ENCODE results near the gene CD53.

CD53 gene

GRCh38 chr1:110875216-110875731 is 2.3 kb downstream of the CD53 start:
- DNase-seq: no peak

DNA sequence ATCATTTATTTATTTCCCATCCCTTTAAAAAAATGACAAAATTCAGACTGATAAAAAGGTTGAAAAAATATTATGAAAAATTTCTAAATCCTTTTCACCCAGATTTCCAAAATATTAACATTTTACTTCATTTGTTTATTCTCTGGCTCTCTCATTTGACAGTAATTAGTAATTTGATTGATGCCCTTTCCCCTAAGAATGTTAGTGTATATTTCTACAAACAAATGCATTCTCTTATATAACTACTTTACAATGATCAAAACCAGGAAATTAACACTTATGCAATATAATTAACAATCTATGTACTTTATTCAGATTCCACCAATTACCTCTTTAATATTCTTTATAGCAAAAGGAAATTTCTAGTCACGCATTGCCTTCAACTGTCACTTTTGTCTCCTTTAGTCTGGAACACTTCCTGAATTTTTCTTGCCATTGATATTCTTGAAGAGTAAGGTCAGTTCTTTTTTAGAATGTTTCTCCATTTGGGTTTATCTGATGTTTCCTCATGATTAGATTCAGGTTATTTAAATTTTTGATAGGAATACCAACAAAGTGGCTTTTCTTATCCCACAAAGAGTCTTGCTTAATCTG is 3.9 kb downstream of the CD53 start:
- no peak for DNase-seq

- DNase-seq: no peak
Observed at GRCh38 chr1:110877364-110877763, 4.4 kb downstream of the CD53 start.

- DNase-seq: no peak
Observed at GRCh38 chr1:110877776-110878175, 4.8 kb downstream of the CD53 start.

DNA sequence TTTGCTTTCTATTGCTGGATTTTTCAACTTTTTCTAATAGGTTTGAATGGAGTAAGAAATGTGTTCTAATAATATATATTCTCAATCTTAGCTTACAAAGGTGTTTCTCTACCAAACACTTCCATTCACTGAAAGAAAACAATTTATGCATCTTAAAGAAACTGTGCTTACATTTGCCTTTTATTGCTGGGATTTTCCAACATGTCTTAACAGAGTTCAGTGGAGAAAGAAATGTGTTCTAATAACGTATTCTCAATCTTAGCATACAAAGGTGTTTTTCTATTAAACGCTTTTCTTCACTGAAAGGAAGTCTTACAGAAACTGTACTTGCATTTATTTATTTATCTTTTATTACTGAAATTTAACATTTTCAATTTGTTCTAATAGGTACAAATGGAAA is 5.6 kb downstream of the CD53 start:
- DNase-seq: no peak

DNA sequence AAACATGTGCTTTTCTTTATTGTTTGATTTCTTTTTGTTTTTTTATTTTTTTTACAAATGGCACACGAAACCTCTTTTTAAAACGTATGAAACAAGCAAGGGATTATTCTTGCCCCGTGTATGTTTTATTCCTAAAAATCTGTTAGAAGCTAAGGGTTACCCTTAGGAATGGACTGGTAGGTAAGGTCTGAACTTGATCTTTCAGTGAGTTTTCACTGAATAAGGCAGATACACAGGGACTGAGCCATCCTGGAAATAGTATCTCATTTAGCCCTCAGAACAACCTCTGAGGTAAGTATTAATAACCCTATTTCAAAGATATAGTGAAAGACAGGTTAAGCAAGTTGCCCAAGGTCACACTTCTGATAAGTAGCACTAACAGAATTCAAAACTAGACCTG is 6.0 kb downstream of the CD53 start:
- no peak for DNase-seq

- DNase-seq: no peak
Observed at GRCh38 chr1:110879758-110880606, 7.0 kb downstream of the CD53 start.

DNA sequence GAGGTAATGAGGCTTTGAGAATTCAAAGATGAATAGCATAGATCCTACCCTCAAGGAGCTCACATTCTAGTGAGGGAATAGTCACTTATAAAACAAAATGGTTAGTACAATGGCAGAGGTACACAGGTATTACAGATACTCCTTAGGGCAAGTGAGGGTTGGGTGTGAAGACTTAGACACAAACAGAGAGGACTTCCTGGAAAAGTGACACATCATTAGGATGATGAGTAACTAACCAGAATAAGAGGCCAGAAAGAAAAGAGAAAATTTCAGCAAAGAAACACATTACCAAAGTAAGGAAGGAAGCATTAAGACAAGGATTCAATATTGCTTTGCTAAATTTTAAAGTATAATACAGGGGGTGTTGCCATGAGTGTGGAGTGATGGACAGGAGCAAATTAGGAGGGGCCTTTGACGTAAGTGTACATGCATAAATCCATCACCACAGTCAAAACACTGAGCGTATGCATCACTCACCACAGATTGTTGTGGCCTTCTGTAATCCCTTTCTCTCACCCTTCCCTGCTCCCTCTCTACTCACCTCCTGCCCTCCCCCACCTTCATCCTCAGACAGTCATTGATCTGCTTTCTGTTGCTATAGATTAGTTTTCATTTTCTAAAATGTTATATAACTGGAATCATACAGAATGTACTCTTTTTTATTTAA is 7.9 kb downstream of the CD53 start:
- DNase-seq: no peak

- no peak for DNase-seq
Observed at GRCh38 chr1:110888049-110888448, 15.1 kb downstream of the CD53 start.

GRCh38 chr1:110888641-110889040 is 15.7 kb downstream of the CD53 start:
- no peak for DNase-seq

DNA sequence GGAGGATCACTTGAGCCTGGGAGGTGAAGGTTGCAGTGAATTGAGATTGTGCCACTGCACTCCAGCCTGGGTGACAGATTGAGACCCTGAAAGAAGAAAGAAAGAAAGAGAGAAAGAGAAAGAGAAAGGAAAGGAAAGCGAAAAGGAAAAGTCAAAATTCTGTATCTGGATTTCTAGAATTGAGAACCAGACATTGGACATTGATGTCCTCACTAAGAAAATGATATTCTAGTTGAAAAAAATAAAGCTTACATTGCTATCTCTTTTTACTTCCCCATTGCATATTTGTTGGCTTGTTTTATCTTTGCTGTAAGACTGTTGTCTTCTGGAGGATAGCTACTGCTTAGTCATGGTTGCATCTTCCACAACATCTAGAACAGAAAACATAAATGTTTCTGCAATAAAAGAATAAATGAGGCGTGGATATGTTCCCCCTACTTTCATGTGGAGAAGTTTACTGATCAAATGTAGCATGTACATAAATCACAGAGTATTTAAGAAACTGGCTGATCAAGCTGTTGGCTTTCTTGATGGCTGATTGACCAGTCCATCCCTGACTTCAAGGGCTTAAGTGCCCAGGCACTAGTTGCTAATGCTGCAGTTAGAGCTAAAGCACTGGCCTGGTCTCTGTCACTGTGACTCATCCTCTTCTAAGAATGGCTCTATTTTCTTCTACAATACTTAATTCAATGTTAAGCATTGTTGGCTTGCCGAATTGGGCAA is 17.7 kb downstream of the CD53 start:
- DNase-seq: no peak

GRCh38 chr1:110893908-110894490 is 21.1 kb downstream of the CD53 start:
- no peak for DNase-seq

- no peak for DNase-seq
Observed at GRCh38 chr1:110896090-110896489, 23.1 kb downstream of the CD53 start.

DNA sequence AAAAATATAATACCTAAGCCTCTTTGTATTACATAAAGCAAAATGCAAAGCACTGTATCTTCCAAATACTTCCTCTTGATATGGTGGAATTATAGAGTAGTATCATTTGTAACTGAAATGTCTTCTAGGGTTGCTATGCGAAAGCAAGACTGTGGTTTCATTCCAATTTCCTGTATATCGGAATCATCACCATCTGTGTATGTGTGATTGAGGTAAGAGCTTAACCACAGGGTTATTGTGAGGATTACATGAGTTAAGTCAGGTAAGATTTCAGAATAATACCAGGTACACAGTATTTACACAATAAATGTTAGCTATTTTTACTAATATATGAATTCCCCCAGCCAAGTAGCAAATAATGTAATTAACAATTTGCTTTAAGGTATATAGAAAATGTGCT is 24.7 kb downstream of the CD53 start:
- no peak for DNase-seq

DNA sequence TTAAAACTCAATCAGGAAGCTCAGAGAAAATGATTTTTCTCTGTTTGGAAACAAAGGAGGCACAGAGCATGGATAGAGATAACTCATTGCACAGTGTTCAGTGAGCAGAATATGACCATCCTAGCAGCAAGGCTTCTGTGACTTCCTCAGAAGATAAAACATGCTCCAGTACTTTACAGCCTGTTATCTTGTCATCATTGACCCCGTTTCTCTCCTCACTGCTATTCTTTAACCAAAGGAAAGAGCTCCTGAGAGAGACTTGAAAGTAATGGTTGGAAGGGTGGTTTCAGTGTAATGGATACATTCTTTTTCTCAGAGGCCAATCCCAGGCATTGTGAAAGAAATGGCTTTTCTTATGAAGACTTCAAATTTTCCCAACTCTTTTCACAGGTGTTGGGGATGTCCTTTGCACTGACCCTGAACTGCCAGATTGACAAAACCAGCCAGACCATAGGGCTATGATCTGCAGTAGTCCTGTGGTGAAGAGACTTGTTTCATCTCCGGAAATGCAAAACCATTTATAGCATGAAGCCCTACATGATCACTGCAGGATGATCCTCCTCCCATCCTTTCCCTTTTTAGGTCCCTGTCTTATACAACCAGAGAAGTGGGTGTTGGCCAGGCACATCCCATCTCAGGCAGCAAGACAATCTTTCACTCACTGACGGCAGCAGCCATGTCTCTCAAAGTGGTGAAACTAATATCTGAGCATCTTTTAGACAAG is 25.9 kb downstream of the CD53 start:
- no peak for DNase-seq

- no peak for DNase-seq
Observed at GRCh38 chr1:110899458-110899843, 26.5 kb downstream of the CD53 start.

DNA sequence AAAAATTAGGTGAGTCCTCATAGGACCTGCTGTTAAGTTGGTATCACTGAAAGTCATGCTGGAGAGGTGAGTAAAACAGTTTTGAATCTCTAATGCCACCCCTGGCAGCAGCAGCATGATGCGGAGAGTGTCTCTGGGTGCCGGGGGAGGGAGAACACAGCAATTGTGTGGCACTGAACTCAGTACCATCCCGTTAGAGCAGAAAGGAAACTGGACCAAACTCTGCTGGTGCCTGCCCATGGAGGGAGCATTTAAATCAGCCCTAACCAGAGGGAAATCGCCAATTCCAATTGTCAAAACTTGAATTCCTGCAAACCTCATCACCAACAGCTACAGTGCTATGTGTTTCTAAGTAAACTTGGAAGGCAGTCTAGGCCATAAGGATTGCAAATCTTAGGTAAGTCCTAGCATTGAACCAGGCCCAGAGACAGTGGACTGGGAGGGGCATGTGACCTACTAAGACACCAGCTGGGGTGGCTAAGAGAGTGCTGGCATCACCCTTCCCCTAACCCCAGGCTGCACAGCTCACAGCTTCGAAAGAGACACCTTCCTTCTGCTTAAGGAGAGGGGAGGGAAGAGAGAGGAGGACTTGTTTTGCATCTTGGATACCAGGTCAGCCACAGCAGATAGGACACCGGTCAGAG is 30.0 kb downstream of the CD53 start:
- no peak for DNase-seq

GRCh38 chr1:110903853-110904500 is 31.0 kb downstream of the CD53 start:
- no peak for DNase-seq

DNA sequence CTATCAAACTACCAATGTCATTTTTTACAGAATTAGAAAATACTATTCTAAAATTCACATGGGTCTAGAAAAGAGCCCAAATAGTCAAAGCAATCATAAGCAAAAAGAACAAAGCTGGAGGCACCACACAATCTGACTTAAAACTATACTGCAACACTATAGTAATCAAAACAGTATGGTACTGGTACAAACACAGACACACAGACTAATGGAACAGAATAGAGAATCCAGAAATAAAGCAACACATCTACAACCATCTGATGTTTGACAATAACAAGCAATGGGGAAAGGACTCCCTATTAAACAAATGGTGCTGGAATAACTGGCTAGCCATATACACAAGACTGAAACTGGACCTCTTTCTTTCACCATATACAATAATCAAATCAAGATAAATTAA is 39.8 kb downstream of the CD53 start:
- DNase-seq: no peak

DNA sequence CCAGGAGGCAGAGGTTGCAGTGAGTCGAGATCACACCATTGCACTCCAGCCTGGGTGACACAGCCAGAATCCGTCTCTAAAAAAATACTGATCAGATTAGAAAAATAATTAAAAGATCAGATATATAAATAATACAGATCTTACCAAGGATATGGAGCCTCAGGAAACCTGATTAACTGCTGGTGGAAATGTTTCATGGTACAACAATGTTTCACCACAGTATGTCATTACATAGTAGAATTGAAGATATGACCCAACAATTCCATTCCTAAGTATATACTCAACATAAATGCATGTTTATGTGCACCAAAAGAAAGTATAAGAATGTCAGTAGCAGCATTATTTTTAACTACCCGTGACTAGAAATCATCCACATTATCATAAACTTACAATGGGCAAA is 41.7 kb downstream of the CD53 start:
- DNase-seq: no peak
